B cell (primary cell): ENCODE measurements around the gene CENPN. TPM values are rescaled to one million over a fixed set of nuclear protein-coding genes. Genes with fewer than 3 reads are reported as not detected.
A peak's percentile ranks its signal among the peaks of the same experiment; 100 is the strongest.

Experiments
- ATAC-seq: fragments of 200-7000 bp; cut with Tn5 transposase; one replicate; pipeline ENCODE4 v1.10.0; 2021; ENCODE audit warnings: low read depth, mild to moderate bottlenecking, moderate number of reproducible peaks, moderate library complexity
- CTCF ChIA-PET: fragments of 350-600 bp; sonication (Branson Sonifier 250); formaldehyde crosslinking; loops from one replicate; lab custom pipeline; 2021; ENCODE audit warnings: antibody characterized with exemption, inconsistent platforms; lab: Charles Lee
- POLR2A ChIA-PET: fragments of 350-600 bp; sonication (Branson Sonifier 250); formaldehyde crosslinking; loops from one replicate; lab custom pipeline; 2021; ENCODE audit warnings: antibody characterized with exemption; lab: Charles Lee
- DNase-seq: peaks from one replicate; pipeline ENCODE4 v3.0.0; 2013
- H2AFZ ChIP-seq: 2 replicates; pipeline ENCODE4 v1.6.1; 2012; ENCODE audit warnings: mild to moderate bottlenecking, low read depth, low read length; ENCODE audit not compliant: insufficient read depth, poor library complexity, severe bottlenecking
- H3K27ac ChIP-seq, 2 donors: 1 replicate in 1 of 2; 2 replicates in 1 of 2; pipeline ENCODE4 v1.5.1; 2012 to 2013; ENCODE audit warnings: low read length in 2 of 2, mild to moderate bottlenecking in 2 of 2, moderate library complexity in 1 of 2
- H3K27me3 ChIP-seq, 4 experiments: fragments of 200-600 bp in 1 of 4; sonication (generic) in 1 of 4; replicated peaks in 1 of 4; 1 replicate in 2 of 4; 2 replicates in 2 of 4; pipeline versions ENCODE4 v1.6.1 to v1.7.0; 2013 to 2016; ENCODE audit warnings: low read length in 3 of 4, mild to moderate bottlenecking in 2 of 4, mixed read lengths in 1 of 4, moderate library complexity in 1 of 4; ENCODE audit not compliant: insufficient read depth in 4 of 4, control insufficient read depth in 3 of 4; ENCODE audit errors: control extremely low read depth in 1 of 4
- H3K36me3 ChIP-seq, 2 experiments: replicated peaks in 1 of 2; 1 replicate in 1 of 2; 2 replicates in 1 of 2; pipeline versions ENCODE4 v1.6.1 to v1.7.1; 2013; ENCODE audit warnings: low read length in 1 of 2; ENCODE audit not compliant: insufficient read depth in 2 of 2, control insufficient read depth in 1 of 2; ENCODE audit errors: control extremely low read depth in 1 of 2, extremely low read depth in 1 of 2
- H3K4me1 ChIP-seq, 2 donors: fragments of 200-600 bp in 1 of 2; sonication (generic) in 1 of 2; 1 replicate in 1 of 2; 2 replicates in 1 of 2; pipeline versions ENCODE4 v1.5.1 to v1.6.1; 2013 to 2017; ENCODE audit warnings: low read length in 2 of 2; ENCODE audit not compliant: control insufficient read depth in 2 of 2, insufficient read depth in 2 of 2
- H3K4me2 ChIP-seq: replicated peaks from 2 replicates; pipeline ENCODE3; 2012; ENCODE audit warnings: mild to moderate bottlenecking, low read depth, low read length; ENCODE audit not compliant: poor library complexity, severe bottlenecking
- H3K4me3 ChIP-seq, 5 experiments: fragments of 200-600 bp in 1 of 5; sonication (generic) in 1 of 5; 1 replicate in 3 of 5; 2 replicates in 2 of 5; pipeline versions ENCODE4 v1.5.1 to v1.7.0; 2011 to 2016; ENCODE audit warnings: low read length in 4 of 5, mild to moderate bottlenecking in 4 of 5, low read depth in 2 of 5, control low read depth in 1 of 5, moderate library complexity in 1 of 5; ENCODE audit not compliant: insufficient read depth in 1 of 5; ENCODE audit errors: control extremely low read depth in 1 of 5, extremely low read depth in 1 of 5
- H3K79me2 ChIP-seq: fragments of 200-600 bp; sonication (generic); one replicate; pipeline ENCODE4 v1.6.0; 2016; ENCODE audit warnings: low read length; ENCODE audit not compliant: control insufficient read depth, insufficient read depth
- H3K9ac ChIP-seq: fragments of 200-600 bp; sonication (generic); 2 replicates; pipeline ENCODE4 v1.6.1; 2017; ENCODE audit warnings: mild to moderate bottlenecking, low read length, moderate library complexity
- H3K9me3 ChIP-seq, 3 donors: one replicate each; pipeline versions ENCODE4 v1.6.1 to v1.7.1; 2013; ENCODE audit warnings: low read length in 2 of 3; ENCODE audit not compliant: control insufficient read depth in 2 of 3, insufficient read depth in 1 of 3; ENCODE audit errors: control extremely low read depth in 1 of 3
- H4K20me1 ChIP-seq: 2 replicates; pipeline ENCODE4 v1.6.0; 2012; ENCODE audit warnings: mild to moderate bottlenecking, low read length; ENCODE audit not compliant: insufficient read depth, control insufficient read depth, poor library complexity, severe bottlenecking
- H3K27ac Mint-ChIP-seq: one replicate; pipeline ENCODE4 v1.8.0; 2021; ENCODE audit warnings: mixed read lengths
- H3K27me3 Mint-ChIP-seq: one replicate; pipeline ENCODE4 v1.8.0; 2021; ENCODE audit warnings: mixed read lengths
- H3K4me1 Mint-ChIP-seq: one replicate; pipeline ENCODE4 v1.8.0; 2021; ENCODE audit warnings: mixed read lengths
- H3K4me3 Mint-ChIP-seq: one replicate; pipeline ENCODE4 v1.8.0; 2021; ENCODE audit warnings: mixed read lengths
- H3K9me3 Mint-ChIP-seq: one replicate; pipeline ENCODE4 v1.8.0; 2022; ENCODE audit warnings: mixed read lengths; ENCODE audit not compliant: insufficient read depth
- EZH2 ChIP-seq: IDR thresholded peaks from 2 replicates; pipeline ENCODE4 v1.6.1; 2012; ENCODE audit warnings: borderline replicate concordance, low read depth, mild to moderate bottlenecking, moderate library complexity, low read length; ENCODE audit not compliant: insufficient read depth, poor library complexity, severe bottlenecking
- WGBS: methylation state at CpG from one replicate; pipeline ENCODE4 v1.1.5; 2013; ENCODE audit warnings: missing lambda C conversion rate; ENCODE audit not compliant: insufficient coverage; 5-methylcytosine and 5-hydroxymethylcytosine counted together
- intact Hi-C: fragments of 100-400 bp; cut with micrococcal nuclease; formaldehyde crosslinking; loops from one replicate; pipeline ENCODE4 v1.10.0; 2022
- polyA plus RNA-seq: library from polyadenylated mRNA; depleted of rRNA; stranded (reverse); fragments of >200 nt; gene quantifications from 2 replicates; pipeline ENCODE4 v1.2.3, GENCODE V29; 2012
- total RNA-seq, 2 donors: library from RNA; stranded (reverse); fragments of 120-200 nt in 1 of 2; gene quantifications; 1 replicate in 1 of 2; 2 replicates in 1 of 2; pipeline versions ENCODE4 v1.2.3 to v1.2.4, GENCODE V29; 2013 to 2022
- TF ChIP-seq, protein P1 (sequence below): fragments of 200-600 bp; IDR thresholded peaks from one replicate; pipeline ENCODE4 v1.8.0; 2022; ENCODE audit warnings: antibody characterized with exemption, mild to moderate bottlenecking

The CENPN gene
- total and polyA plus RNA-seq, 2 donors (not counting 1 experiment from before 2014, with no cell fraction given), result 3.0 to 4.0 TPM

DNA sequence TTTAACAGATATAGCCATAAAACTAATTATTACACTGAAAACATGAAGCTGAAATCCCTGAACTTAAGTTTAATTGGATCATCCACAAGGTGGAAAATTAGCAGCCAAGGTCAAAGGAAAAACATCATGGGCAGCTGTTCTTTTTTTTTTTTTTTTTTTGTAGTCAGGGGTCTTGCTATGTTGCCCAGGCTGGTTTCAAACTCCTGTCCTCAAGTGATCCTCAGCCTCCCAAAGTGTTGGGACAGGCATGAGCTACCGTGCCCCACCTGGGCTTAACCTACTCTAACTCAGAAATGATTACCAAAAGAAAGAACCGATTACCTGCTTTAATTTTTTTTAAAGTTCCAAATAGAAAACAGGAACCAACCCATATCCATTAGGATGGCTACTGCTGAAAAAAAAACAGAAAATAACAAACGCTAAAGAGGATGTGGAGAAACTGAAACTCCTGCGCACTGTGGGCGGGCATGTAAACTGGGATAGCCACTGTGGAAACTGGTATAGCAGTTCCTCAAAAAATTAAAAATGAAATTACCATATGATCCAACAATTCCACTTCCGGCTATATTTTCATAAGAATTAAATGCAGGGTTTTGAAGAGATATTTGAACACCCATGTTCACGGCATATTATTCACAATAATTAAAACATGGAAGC, 8.9 kb upstream of the CENPN start:
- peak overlapping the region in 2 of 5 experiments; percentile 46 to 64 for H3K4me3 ChIP-seq
- no peak for TF ChIP-seq EZH2
- TF ChIP-seq, protein P1, sequence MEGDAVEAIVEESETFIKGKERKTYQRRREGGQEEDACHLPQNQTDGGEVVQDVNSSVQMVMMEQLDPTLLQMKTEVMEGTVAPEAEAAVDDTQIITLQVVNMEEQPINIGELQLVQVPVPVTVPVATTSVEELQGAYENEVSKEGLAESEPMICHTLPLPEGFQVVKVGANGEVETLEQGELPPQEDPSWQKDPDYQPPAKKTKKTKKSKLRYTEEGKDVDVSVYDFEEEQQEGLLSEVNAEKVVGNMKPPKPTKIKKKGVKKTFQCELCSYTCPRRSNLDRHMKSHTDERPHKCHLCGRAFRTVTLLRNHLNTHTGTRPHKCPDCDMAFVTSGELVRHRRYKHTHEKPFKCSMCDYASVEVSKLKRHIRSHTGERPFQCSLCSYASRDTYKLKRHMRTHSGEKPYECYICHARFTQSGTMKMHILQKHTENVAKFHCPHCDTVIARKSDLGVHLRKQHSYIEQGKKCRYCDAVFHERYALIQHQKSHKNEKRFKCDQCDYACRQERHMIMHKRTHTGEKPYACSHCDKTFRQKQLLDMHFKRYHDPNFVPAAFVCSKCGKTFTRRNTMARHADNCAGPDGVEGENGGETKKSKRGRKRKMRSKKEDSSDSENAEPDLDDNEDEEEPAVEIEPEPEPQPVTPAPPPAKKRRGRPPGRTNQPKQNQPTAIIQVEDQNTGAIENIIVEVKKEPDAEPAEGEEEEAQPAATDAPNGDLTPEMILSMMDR, result no peak
- intact Hi-C loops, result no loop called here
- no peak for ATAC-seq
- H2AFZ ChIP-seq, result peak overlapping the region; percentile 60
- H3K27ac ChIP-seq, result peak overlapping the region in 1 of 2 donors; percentile 67
- 93% methylated on average over 4 of the region's 7 CpGs for whole genome bisulfite sequencing
- H3K9me3 ChIP-seq, result no peaks in the 10 kb centered on the region
- H4K20me1 ChIP-seq, result no peaks in the 10 kb centered on the region
- Mint-ChIP-seq H3K9me3 (no peaks in the 10 kb centered on the region), H3K27me3 (no peaks in the 10 kb centered on the region), H3K4me1 (peaks cover 45% of the 10 kb centered on the region), H3K4me3 (peak overlapping the region; percentile 61), H3K27ac (peak overlapping the region; percentile 53)
- H3K27me3 ChIP-seq, result no peaks in the 10 kb centered on the region
- no peaks in the 10 kb centered on the region for H3K36me3 ChIP-seq
- H3K4me1 ChIP-seq, result peaks cover 5 to 9% of the 10 kb centered on the region in 2 donors
- CTCF ChIA-PET, result interaction anchor here (0.6 to 1.0 kb wide), 4 partner anchors 38 to 685 kb away, joined by 3 to 4 read pairs (median 4); partner anchors contain the start of gene ATMIN
- H3K9ac ChIP-seq, result peak overlapping the region; percentile 71
- POLR2A ChIA-PET, result interaction anchor here (0.6 to 1.2 kb wide), 3 partner anchors 9 to 309 kb away, joined by 3 to 6 read pairs (median 4); partner anchors contain the start of genes CENPN and CMC2
- peak overlapping the region; percentile 64 for H3K4me2 ChIP-seq
- peaks cover 96% of the 10 kb centered on the region for H3K79me2 ChIP-seq
- DNase-seq, result no peak

- peaks cover 23 to 35% of the 10 kb centered on the region in 2 donors for H3K4me1 ChIP-seq
- TF ChIP-seq EZH2, result no peak
- TF ChIP-seq, protein P1, result no peak
- DNase-seq (no peak), ATAC-seq (no peak)
- no CpG with 5 or more reads among the region's 3 CpGs for WGBS
- no peak overlapping the region for H3K4me2 ChIP-seq
- H3K9me3 Mint-ChIP-seq, result no peaks in the 10 kb centered on the region
- no peak overlapping the region for H3K27ac ChIP-seq
- CTCF ChIA-PET, result interaction anchor here (0.7 to 9.4 kb wide), 2 partner anchors 9 to 33 kb away, joined by 3 to 99 read pairs; partner anchors contain the start of gene ATMIN
- H3K4me1 Mint-ChIP-seq, result peaks cover 65% of the 10 kb centered on the region
- H3K9ac ChIP-seq, result no peak overlapping the region
- no peak overlapping the region for H2AFZ ChIP-seq
- H3K27me3 ChIP-seq, result no peaks in the 10 kb centered on the region
- H3K27ac Mint-ChIP-seq, result no peak overlapping the region
- intact Hi-C loops, result no loop called here
- no peaks in the 10 kb centered on the region for H3K27me3 Mint-ChIP-seq
- H3K4me3 ChIP-seq, result no peak overlapping the region
- H3K4me3 Mint-ChIP-seq, result no peak overlapping the region
- H3K79me2 ChIP-seq, result peaks cover 96% of the 10 kb centered on the region
- no peaks in the 10 kb centered on the region for H3K36me3 ChIP-seq
- POLR2A ChIA-PET, result no interaction called here
- no peaks in the 10 kb centered on the region for H3K9me3 ChIP-seq
- peaks cover 16% of the 10 kb centered on the region for H4K20me1 ChIP-seq
These were observed 6.1 kb upstream of the CENPN start for GRCh38 chr16:81000873-81001272.
